ENCODE results near the gene MED12L.

GRCh38 chr3:151091685-151092345, 6.4 kb downstream of the MED12L start:
- TF ChIP-seq CTCF (IDR thresholded peaks at IDR 0.05) = no peak
- TF ChIP-seq POLR2A (IDR thresholded peaks at IDR 0.05) = no peak

Data from gastroesophageal sphincter (tissue), 3 donors.